Esophagus muscularis mucosa (tissue), 4 donors: ENCODE data around the gene TMEM123. TPM values are rescaled to one million over a fixed set of nuclear protein-coding genes. Genes with fewer than 3 reads are reported as not detected.

ENCODE experiments used
- DNase-seq: peaks from one replicate; pipeline ENCODE4 v3.0.0-alpha.2; 2017; ENCODE audit errors: extremely low spot score
- H3K27ac ChIP-seq, 4 donors: fragments of 200-600 bp; sonication (generic); replicated peaks in 1 of 4; 1 replicate in 3 of 4; 2 replicates in 1 of 4; pipeline ENCODE4 v1.5.1; 2016 to 2019; ENCODE audit warnings: mild to moderate bottlenecking in 1 of 4
- H3K27me3 ChIP-seq, 4 donors: fragments of 200-600 bp; sonication (generic); one replicate each; pipeline versions ENCODE4 v1.5.1 to v1.6.0; 2016 to 2019
- H3K36me3 ChIP-seq, 4 donors: fragments of 200-600 bp; sonication (generic); one replicate each; pipeline ENCODE4 v1.5.1; 2016 to 2019
- H3K4me1 ChIP-seq, 4 donors: fragments of 200-600 bp; sonication (generic); one replicate each; pipeline ENCODE4 v1.5.1; 2016 to 2019
- H3K4me3 ChIP-seq, 4 donors: fragments of 200-600 bp; sonication (generic); 1 replicate in 2 of 4; 2 replicates in 2 of 4; pipeline ENCODE4 v1.5.1; 2016 to 2019; ENCODE audit warnings: mild to moderate bottlenecking in 4 of 4, moderate library complexity in 1 of 4
- H3K9me3 ChIP-seq, 4 donors: fragments of 200-600 bp; sonication (generic); 1 replicate in 3 of 4; 2 replicates in 1 of 4; pipeline ENCODE4 v1.5.1; 2016 to 2019
- EP300 ChIP-seq: sonication (generic); formaldehyde crosslinking; IDR thresholded peaks from one replicate; pipeline ENCODE4 v1.6.1; 2017; ENCODE audit warnings: antibody characterized with exemption
- POLR2A ChIP-seq: fragments of 450-650 bp; IDR thresholded peaks from one replicate; pipeline ENCODE4 v1.6.1; 2017; ENCODE audit warnings: antibody characterized with exemption, moderate library complexity, mild to moderate bottlenecking, low read depth
- POLR2AphosphoS5 ChIP-seq, 2 donors: sonication (generic); formaldehyde crosslinking; IDR thresholded peaks; one replicate each; pipeline ENCODE4 v1.6.1; 2017; ENCODE audit warnings: antibody characterized with exemption in 2 of 2
- WGBS: methylation state at CpG from one replicate; pipeline ENCODE4 v1.1.5; 2018; 5-methylcytosine and 5-hydroxymethylcytosine counted together
- intact Hi-C: fragments of 100-400 bp; cut with DNase I; formaldehyde crosslinking; loops from one replicate; pipeline ENCODE4 v1.15.1; 2023
- total RNA-seq, 4 donors: library from RNA; depleted of rRNA; stranded (reverse); fragments of >200 nt; gene quantifications; one replicate each; pipeline versions ENCODE4 v1.1.0 to v1.2.1, GENCODE V29; 2016
- TF ChIP-seq, protein P1 (sequence below), 3 experiments: fragments of 200-600 bp in 2 of 3; fragments of 450-650 bp in 1 of 3; sonication (generic) in 2 of 3; IDR thresholded peaks; one replicate each; pipeline ENCODE4 v1.5.1; 2017 to 2019; ENCODE audit warnings: antibody characterized with exemption in 3 of 3, mild to moderate bottlenecking in 2 of 3, moderate library complexity in 1 of 3

The TMEM123 gene
- total RNA-seq, 4 donors from 2014 or later = 82.7 to 116 (median 88.8) TPM

GRCh38 chr11:102488208-102488607, 35.6 kb upstream of the TMEM123 start:
- 83% methylated on average over 3 of the region's 3 CpGs for WGBS

GRCh38 chr11:102487214-102487613, 34.6 kb upstream of the TMEM123 start:
- peaks cover 0 to 6% (median 0%) of the 10 kb centered on the region in 4 donors for H3K4me1 ChIP-seq
- 85% methylated on average over 1 of the region's 1 CpG for WGBS

More at GRCh38 chr11:102488208-102488607, 35.6 kb upstream of the TMEM123 start:
- no peak for TF ChIP-seq POLR2A
- TF ChIP-seq POLR2AphosphoS5 (IDR thresholded peaks at IDR 0.05) = no peak
- no peak for TF ChIP-seq EP300
- TF ChIP-seq, protein P1, sequence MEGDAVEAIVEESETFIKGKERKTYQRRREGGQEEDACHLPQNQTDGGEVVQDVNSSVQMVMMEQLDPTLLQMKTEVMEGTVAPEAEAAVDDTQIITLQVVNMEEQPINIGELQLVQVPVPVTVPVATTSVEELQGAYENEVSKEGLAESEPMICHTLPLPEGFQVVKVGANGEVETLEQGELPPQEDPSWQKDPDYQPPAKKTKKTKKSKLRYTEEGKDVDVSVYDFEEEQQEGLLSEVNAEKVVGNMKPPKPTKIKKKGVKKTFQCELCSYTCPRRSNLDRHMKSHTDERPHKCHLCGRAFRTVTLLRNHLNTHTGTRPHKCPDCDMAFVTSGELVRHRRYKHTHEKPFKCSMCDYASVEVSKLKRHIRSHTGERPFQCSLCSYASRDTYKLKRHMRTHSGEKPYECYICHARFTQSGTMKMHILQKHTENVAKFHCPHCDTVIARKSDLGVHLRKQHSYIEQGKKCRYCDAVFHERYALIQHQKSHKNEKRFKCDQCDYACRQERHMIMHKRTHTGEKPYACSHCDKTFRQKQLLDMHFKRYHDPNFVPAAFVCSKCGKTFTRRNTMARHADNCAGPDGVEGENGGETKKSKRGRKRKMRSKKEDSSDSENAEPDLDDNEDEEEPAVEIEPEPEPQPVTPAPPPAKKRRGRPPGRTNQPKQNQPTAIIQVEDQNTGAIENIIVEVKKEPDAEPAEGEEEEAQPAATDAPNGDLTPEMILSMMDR (IDR thresholded peaks at IDR 0.05) = no peak
- intact Hi-C loops = no loop called here
- Histone ChIP-seq H3K9me3 (no peaks in the 10 kb centered on the region), H3K4me3 (no peak overlapping the region), H3K27me3 (no peaks in the 10 kb centered on the region), H3K36me3 (no peaks in the 10 kb centered on the region), H3K27ac (no peak overlapping the region), H3K4me1 (no peaks in the 10 kb centered on the region)
- no peak for DNase-seq

DNA sequence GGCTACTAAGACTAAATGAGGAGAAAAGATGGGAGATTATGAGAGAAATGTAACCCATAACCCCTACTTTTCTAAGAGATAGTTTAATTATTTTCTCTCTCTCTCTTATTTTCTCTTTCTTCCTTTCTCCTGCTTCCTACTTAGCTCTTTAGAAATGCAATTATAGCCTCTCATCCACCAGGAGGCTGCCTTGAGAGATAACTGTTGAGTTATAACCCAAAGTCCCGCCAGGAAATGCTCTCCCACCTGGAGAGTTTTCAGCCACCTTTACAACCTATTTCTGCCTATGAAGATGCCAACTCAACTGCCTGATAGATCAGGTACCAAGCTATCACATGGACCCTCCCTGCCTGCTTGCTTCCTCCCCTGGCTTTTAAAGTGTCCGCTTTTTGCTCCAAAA, 34.0 kb upstream of the TMEM123 start:
- no peaks in the 10 kb centered on the region for H3K36me3 ChIP-seq
- no peaks in the 10 kb centered on the region for H3K9me3 ChIP-seq
- H3K27ac ChIP-seq = no peak overlapping the region
- WGBS = 90% methylated on average over 2 of the region's 2 CpGs
- H3K4me3 ChIP-seq = no peak overlapping the region
- no peak for TF ChIP-seq EP300
- TF ChIP-seq POLR2A = no peak
- TF ChIP-seq POLR2AphosphoS5 (IDR thresholded peaks at IDR 0.05) = no peak
- TF ChIP-seq, protein P1 (IDR thresholded peaks at IDR 0.05) = no peak
- intact Hi-C loops = no loop called here
- peaks cover 0 to 8% (median 0%) of the 10 kb centered on the region in 4 donors for H3K4me1 ChIP-seq
- H3K27me3 ChIP-seq = no peaks in the 10 kb centered on the region
- DNase-seq = no peak

More at GRCh38 chr11:102487214-102487613, 34.6 kb upstream of the TMEM123 start:
- Histone ChIP-seq H3K27me3 (no peaks in the 10 kb centered on the region), H3K27ac (no peak overlapping the region), H3K36me3 (no peaks in the 10 kb centered on the region), H3K9me3 (no peaks in the 10 kb centered on the region), H3K4me3 (no peak overlapping the region)
- intact Hi-C loops = no loop called here
- DNase-seq = no peak
- TF ChIP-seq EP300 (no peak), POLR2A (no peak), POLR2AphosphoS5 (IDR thresholded peaks at IDR 0.05) (no peak)
- TF ChIP-seq, protein P1 (IDR thresholded peaks at IDR 0.05) = no peak

- TF ChIP-seq, protein P1 (IDR thresholded peaks at IDR 0.05) = no peak
- TF ChIP-seq EP300 = no peak
- Histone ChIP-seq H3K27ac (no peak overlapping the region), H3K4me3 (no peak overlapping the region), H3K27me3 (no peaks in the 10 kb centered on the region), H3K36me3 (no peaks in the 10 kb centered on the region), H3K4me1 (peaks cover 0 to 8% (median 0%) of the 10 kb centered on the region in 4 donors), H3K9me3 (no peaks in the 10 kb centered on the region)
- WGBS = 96% methylated on average over 2 of the region's 2 CpGs
- no peak for DNase-seq
- intact Hi-C loops = no loop called here
These were observed 32.6 kb upstream of the TMEM123 start for GRCh38 chr11:102485095-102485722.

GRCh38 chr11:102482433-102482832, 29.9 kb upstream of the TMEM123 start:
- Histone ChIP-seq H3K27ac (no peak overlapping the region), H3K4me1 (peaks cover 0 to 8% (median 0%) of the 10 kb centered on the region in 4 donors), H3K36me3 (no peaks in the 10 kb centered on the region), H3K27me3 (no peaks in the 10 kb centered on the region), H3K9me3 (no peaks in the 10 kb centered on the region), H3K4me3 (no peak overlapping the region)
- intact Hi-C loops = no loop called here
- no peak for DNase-seq
- 80% methylated on average over 2 of the region's 3 CpGs for WGBS
- TF ChIP-seq POLR2AphosphoS5 (IDR thresholded peaks at IDR 0.05) (no peak), POLR2A (no peak), EP300 (no peak)
- TF ChIP-seq, protein P1 (IDR thresholded peaks at IDR 0.05) = no peak
